HEK293 (cell line): ENCODE measurements around the gene CORO6.

ENCODE experiments used
- CTCF ChIA-PET: fragments of 350-600 bp; formaldehyde crosslinking; extraction: SDS; loops from one replicate; lab custom pipeline; 2021; ENCODE audit warnings: antibody characterized with exemption; lab: Yijun Ruan, JAX
- POLR2A ChIA-PET: fragments of 300-600 bp; formaldehyde crosslinking; extraction: SDS; loops from one replicate; lab custom pipeline; 2020; ENCODE audit warnings: antibody characterized with exemption, inconsistent platforms; lab: Yijun Ruan, JAX
- H3K27ac ChIP-seq: fragments of 200-500 bp; sonication (Bioruptor generic); 2 replicates; pipeline ENCODE4 v1.5.1; 2014; ENCODE audit warnings: low read depth, low read length, control low read depth, inconsistent platforms; ENCODE audit errors: extremely low read depth
- H3K36me3 ChIP-seq, 2 experiments: fragments of 200-500 bp in 1 of 2; sonication (Bioruptor generic) in 1 of 2; 1 replicate in 1 of 2; 2 replicates in 1 of 2; pipeline ENCODE4 v1.5.1; 2014 to 2017; ENCODE audit warnings: inconsistent platforms in 2 of 2, low read length in 2 of 2; ENCODE audit not compliant: control insufficient read depth in 2 of 2, insufficient read depth in 1 of 2
- H3K4me1 ChIP-seq: fragments of 200-500 bp; sonication (Bioruptor generic); 2 replicates; pipeline ENCODE4 v1.5.1; 2014; ENCODE audit warnings: mild to moderate bottlenecking, low read length, inconsistent platforms; ENCODE audit not compliant: control insufficient read depth, insufficient read depth
- H3K4me3 ChIP-seq: 2 replicates; pipeline ENCODE4 v1.5.1; 2011; ENCODE audit warnings: low read depth, mild to moderate bottlenecking, control low read depth, low read length, moderate library complexity
- H3K9me3 ChIP-seq: fragments of 200-500 bp; sonication (Bioruptor generic); 2 replicates; pipeline ENCODE4 v1.5.1; 2014; ENCODE audit warnings: low read depth, low read length, inconsistent platforms; ENCODE audit not compliant: control insufficient read depth, insufficient read depth
- BCL6B ChIP-seq: fragments of 450-650 bp; formaldehyde crosslinking; IDR thresholded peaks from 2 replicates; pipeline ENCODE4 v1.5.1; 2017; ENCODE audit warnings: missing biosample characterization, missing genetic modification characterization
- ELK4 ChIP-seq: IDR thresholded peaks from 2 replicates; pipeline ENCODE4 v1.6.1; 2011; ENCODE audit warnings: mild to moderate bottlenecking, low read depth, low read length, borderline replicate concordance
- GFI1B ChIP-seq: fragments of 450-650 bp; formaldehyde crosslinking; IDR thresholded peaks from 2 replicates; pipeline ENCODE4 v1.5.1; 2016; ENCODE audit warnings: missing biosample characterization, missing genetic modification characterization
- GLIS1 ChIP-seq: fragments of 450-650 bp; formaldehyde crosslinking; IDR thresholded peaks from 2 replicates; pipeline ENCODE4 v1.5.1; 2016; ENCODE audit warnings: missing biosample characterization, missing genetic modification characterization
- HOXA7 ChIP-seq: sonication (generic); formaldehyde crosslinking; IDR thresholded peaks from 2 replicates; pipeline ENCODE4 v1.8.1; 2022; ENCODE audit warnings: missing genetic modification reagents, borderline replicate concordance
- SP2 ChIP-seq: fragments of 450-650 bp; formaldehyde crosslinking; IDR thresholded peaks from 2 replicates; pipeline ENCODE4 v1.5.1; 2016; ENCODE audit warnings: missing biosample characterization, missing genetic modification characterization
- ZBTB10 ChIP-seq: fragments of 450-650 bp; formaldehyde crosslinking; IDR thresholded peaks from 2 replicates; pipeline ENCODE4 v1.5.1; 2016; ENCODE audit warnings: missing biosample characterization, missing genetic modification characterization
- ZBTB48 ChIP-seq: fragments of 450-650 bp; formaldehyde crosslinking; IDR thresholded peaks from 2 replicates; pipeline ENCODE4 v1.5.1; 2016; ENCODE audit warnings: missing biosample characterization, missing genetic modification characterization
- ZNF157 ChIP-seq: fragments of 450-650 bp; formaldehyde crosslinking; IDR thresholded peaks from 2 replicates; pipeline ENCODE4 v1.5.1; 2016; ENCODE audit warnings: missing biosample characterization, missing genetic modification characterization
- ZNF18 ChIP-seq: fragments of 450-650 bp; formaldehyde crosslinking; IDR thresholded peaks from 2 replicates; pipeline ENCODE4 v1.5.1; 2016; ENCODE audit warnings: missing biosample characterization, missing genetic modification characterization
- ZNF239 ChIP-seq: fragments of 450-650 bp; formaldehyde crosslinking; IDR thresholded peaks from 2 replicates; pipeline ENCODE4 v1.5.1; 2016; ENCODE audit warnings: missing biosample characterization, missing genetic modification characterization
- ZNF248 ChIP-seq: fragments of 450-650 bp; formaldehyde crosslinking; IDR thresholded peaks from 2 replicates; pipeline ENCODE4 v1.5.1; 2017; ENCODE audit warnings: missing biosample characterization, missing genetic modification characterization
- ZNF266 ChIP-seq: fragments of 450-650 bp; formaldehyde crosslinking; IDR thresholded peaks from 2 replicates; pipeline ENCODE4 v1.5.1; 2016; ENCODE audit warnings: missing biosample characterization, missing genetic modification characterization, low read depth
- ZNF311 ChIP-seq: fragments of 450-650 bp; formaldehyde crosslinking; IDR thresholded peaks from 2 replicates; pipeline ENCODE4 v1.5.1; 2017; ENCODE audit warnings: missing biosample characterization, missing genetic modification characterization, borderline replicate concordance
- ZNF521 ChIP-seq: fragments of 450-650 bp; formaldehyde crosslinking; IDR thresholded peaks from 2 replicates; pipeline ENCODE4 v1.5.1; 2017; ENCODE audit warnings: missing biosample characterization, mild to moderate bottlenecking, missing genetic modification characterization
- ZNF548 ChIP-seq: fragments of 450-650 bp; formaldehyde crosslinking; IDR thresholded peaks from 2 replicates; pipeline ENCODE4 v1.5.1; 2016; ENCODE audit warnings: missing biosample characterization, missing genetic modification characterization
- ZNF558 ChIP-seq: fragments of 450-650 bp; formaldehyde crosslinking; IDR thresholded peaks from 2 replicates; pipeline ENCODE4 v1.5.1; 2016; ENCODE audit warnings: missing biosample characterization, missing genetic modification characterization
- ZNF560 ChIP-seq: fragments of 450-650 bp; formaldehyde crosslinking; IDR thresholded peaks from 2 replicates; pipeline ENCODE4 v1.5.1; 2017; ENCODE audit warnings: missing biosample characterization, missing genetic modification characterization, borderline replicate concordance
- ZNF624 ChIP-seq: fragments of 450-650 bp; formaldehyde crosslinking; IDR thresholded peaks from 2 replicates; pipeline ENCODE4 v1.5.1; 2017; ENCODE audit warnings: missing biosample characterization, missing genetic modification characterization
- ZNF629 ChIP-seq: fragments of 450-650 bp; formaldehyde crosslinking; IDR thresholded peaks from 2 replicates; pipeline ENCODE4 v1.5.1; 2017; ENCODE audit warnings: missing biosample characterization, missing genetic modification characterization
- ZNF670 ChIP-seq: fragments of 450-650 bp; formaldehyde crosslinking; IDR thresholded peaks from 2 replicates; pipeline ENCODE4 v1.5.1; 2016; ENCODE audit warnings: missing biosample characterization, missing genetic modification characterization, low read depth
- ZNF707 ChIP-seq: fragments of 450-650 bp; formaldehyde crosslinking; IDR thresholded peaks from 2 replicates; pipeline ENCODE4 v1.5.1; 2016; ENCODE audit warnings: missing biosample characterization, missing genetic modification characterization
- ZNF768 ChIP-seq: fragments of 450-650 bp; formaldehyde crosslinking; IDR thresholded peaks from 2 replicates; pipeline ENCODE4 v1.5.1; 2018; ENCODE audit warnings: missing biosample characterization, mild to moderate bottlenecking, missing genetic modification characterization
- TF ChIP-seq, protein P1 (sequence below): fragments of 450-650 bp; formaldehyde crosslinking; IDR thresholded peaks from 2 replicates; pipeline ENCODE4 v1.5.1; 2016; ENCODE audit warnings: missing biosample characterization, missing genetic modification characterization
- TF ChIP-seq, protein P2 (sequence below): fragments of 450-650 bp; formaldehyde crosslinking; IDR thresholded peaks from 2 replicates; pipeline ENCODE4 v1.5.1; 2016; ENCODE audit warnings: missing biosample characterization, missing genetic modification characterization

Gene CORO6

GRCh38 chr17:29579866-29580771, 42.6 kb downstream of the CORO6 start:
- POLR2A ChIA-PET: interaction anchor here (1.2 to 2.0 kb wide), 2 partner anchors 12 to 14 kb away, joined by 4 to 14 read pairs; no protein-coding TSS in a partner anchor
- CTCF ChIA-PET: interaction anchor here (0.5 to 5.9 kb wide), 17 partner anchors 11 to 759 kb away, joined by 3 to 74 read pairs (median 4); partner anchors contain the start of genes ANKRD13B and TP53I13
- Histone ChIP-seq H3K9me3 (no peaks in the 10 kb centered on the region), H3K36me3 (peaks cover 11 to 92% of the 10 kb centered on the region in 2 experiments; a peak in 2 of 3 replicates), H3K4me3 (no peak overlapping the region), H3K4me1 (no peaks in the 10 kb centered on the region), H3K27ac (no peak overlapping the region)
- TF ChIP-seq ELK4 (no peak), ZNF18 (tag by site-specific recombination) (no peak), SP2 (no peak), ZNF266 (tag by site-specific recombination) (no peak), ZNF768 (tag by site-specific recombination) (no peak), ZNF521 (tag by site-specific recombination) (no peak), ZNF707 (tag by site-specific recombination) (no peak), ZNF311 (no peak), ZNF558 (tag by site-specific recombination) (no peak), ZNF560 (tag by site-specific recombination) (no peak), ZNF239 (tag by site-specific recombination) (no peak), BCL6B (tag by site-specific recombination) (no peak), ZNF629 (tag by site-specific recombination) (peak; percentile 37; the same call in 1 of the 2 replicates), GFI1B (tag by site-specific recombination) (no peak), ZNF670 (tag by site-specific recombination) (no peak), ZNF157 (tag by site-specific recombination) (no peak), ZNF624 (tag by site-specific recombination) (no peak), ZNF548 (tag by site-specific recombination) (no peak), ZBTB48 (tag by site-specific recombination) (0 out of 2 replicates have a peak, but pooled peaks have one; percentile 27), ZNF248 (no peak), ZBTB10 (0 out of 2 replicates have a peak, but pooled peaks have one; percentile 23), HOXA7 (CRISPR knock-in tag) (no peak), GLIS1 (tag by site-specific recombination) (peak; percentile 78)
- TF ChIP-seq, protein P1, sequence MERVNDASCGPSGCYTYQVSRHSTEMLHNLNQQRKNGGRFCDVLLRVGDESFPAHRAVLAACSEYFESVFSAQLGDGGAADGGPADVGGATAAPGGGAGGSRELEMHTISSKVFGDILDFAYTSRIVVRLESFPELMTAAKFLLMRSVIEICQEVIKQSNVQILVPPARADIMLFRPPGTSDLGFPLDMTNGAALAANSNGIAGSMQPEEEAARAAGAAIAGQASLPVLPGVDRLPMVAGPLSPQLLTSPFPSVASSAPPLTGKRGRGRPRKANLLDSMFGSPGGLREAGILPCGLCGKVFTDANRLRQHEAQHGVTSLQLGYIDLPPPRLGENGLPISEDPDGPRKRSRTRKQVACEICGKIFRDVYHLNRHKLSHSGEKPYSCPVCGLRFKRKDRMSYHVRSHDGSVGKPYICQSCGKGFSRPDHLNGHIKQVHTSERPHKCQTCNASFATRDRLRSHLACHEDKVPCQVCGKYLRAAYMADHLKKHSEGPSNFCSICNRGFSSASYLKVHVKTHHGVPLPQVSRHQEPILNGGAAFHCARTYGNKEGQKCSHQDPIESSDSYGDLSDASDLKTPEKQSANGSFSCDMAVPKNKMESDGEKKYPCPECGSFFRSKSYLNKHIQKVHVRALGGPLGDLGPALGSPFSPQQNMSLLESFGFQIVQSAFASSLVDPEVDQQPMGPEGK (tag by site-specific recombination): peak; percentile 91
- TF ChIP-seq, protein P2, sequence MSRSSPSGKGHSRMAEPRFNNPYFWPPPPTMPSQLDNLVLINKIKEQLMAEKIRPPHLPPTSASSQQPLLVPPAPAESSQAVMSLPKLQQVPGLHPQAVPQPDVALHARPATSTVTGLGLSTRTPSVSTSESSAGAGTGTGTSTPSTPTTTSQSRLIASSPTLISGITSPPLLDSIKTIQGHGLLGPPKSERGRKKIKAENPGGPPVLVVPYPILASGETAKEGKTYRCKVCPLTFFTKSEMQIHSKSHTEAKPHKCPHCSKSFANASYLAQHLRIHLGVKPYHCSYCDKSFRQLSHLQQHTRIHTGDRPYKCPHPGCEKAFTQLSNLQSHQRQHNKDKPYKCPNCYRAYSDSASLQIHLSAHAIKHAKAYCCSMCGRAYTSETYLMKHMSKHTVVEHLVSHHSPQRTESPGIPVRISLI (tag by site-specific recombination): no peak
